GM12878 (cell line): ENCODE results near the gene CCDC134. TPM values are rescaled to one million over a fixed set of nuclear protein-coding genes. Genes with fewer than 3 reads are reported as not detected.

ENCODE experiments used
- ATAC-seq: fragments of 200-7000 bp; cut with Tn5 transposase; 3 replicates; pipeline ENCODE4 v1.9.1; 2020; ENCODE audit warnings: mild to moderate bottlenecking, moderate library complexity
- BruUV-seq: library from RNA; stranded (reverse); fragments of 400-500 nt; replicated peaks from 2 replicates; lab custom pipeline; 2021; lab: Mats Ljungman, UMichigan
- CTCF ChIA-PET: fragments of 300-600 bp; sonication (Branson Sonifier 250); formaldehyde crosslinking; extraction: SDS; loops from one replicate; lab custom pipeline; 2021; ENCODE audit warnings: inconsistent platforms; lab: Yijun Ruan, JAX
- POLR2A ChIA-PET: fragments of 350-600 bp; formaldehyde crosslinking; extraction: SDS; loops from one replicate; lab custom pipeline; 2021; ENCODE audit warnings: inconsistent platforms; lab: Charles Lee
- RAD21 ChIA-PET: fragments of 300-600 bp; sonication (Branson Sonifier 250); formaldehyde crosslinking; loops from one replicate; lab custom pipeline; 2023; ENCODE audit warnings: antibody characterized with exemption; ENCODE audit not compliant: unreplicated experiment; lab: Charles Lee
- SMC1A ChIA-PET: fragments of 300-600 bp; sonication (Branson Sonifier 250); formaldehyde crosslinking; loops from one replicate; lab custom pipeline; 2023; ENCODE audit not compliant: unreplicated experiment, uncharacterized antibody; lab: Charles Lee
- DNase-seq: peaks from one replicate; pipeline ENCODE4 v3.0.0-alpha.2; 2011; ENCODE audit warnings: low read depth, low spot score
- FAIRE-seq: peaks from 3 replicates; lab custom pipeline; 2011; peaks lifted over from hg19 to GRCh38; lab: Jason Lieb, UNC
- H2AFZ ChIP-seq: 2 replicates; pipeline ENCODE4 v1.6.0; 2011; ENCODE audit warnings: low read depth, low read length, control low read depth; ENCODE audit not compliant: control insufficient read depth
- H3K27ac ChIP-seq: 2 replicates; pipeline ENCODE4 v1.5.1; 2011; ENCODE audit warnings: control low read depth; ENCODE audit not compliant: control insufficient read depth, insufficient read depth
- H3K27me3 ChIP-seq, 2 experiments: replicated peaks in 1 of 2; 2 replicates each; pipeline versions ENCODE4 v1.6.0 to v1.6.1; 2011; ENCODE audit warnings: low read length in 1 of 2; ENCODE audit not compliant: control insufficient read depth in 2 of 2, insufficient read depth in 2 of 2
- H3K36me3 ChIP-seq, 2 experiments: 2 replicates each; pipeline ENCODE4 v1.5.1; 2011; ENCODE audit warnings: low read length in 1 of 2; ENCODE audit not compliant: control insufficient read depth in 2 of 2, insufficient read depth in 2 of 2
- H3K4me1 ChIP-seq: 2 replicates; pipeline ENCODE4 v1.6.1; 2011; ENCODE audit warnings: mild to moderate bottlenecking, low read length, moderate library complexity, mixed read lengths; ENCODE audit not compliant: control insufficient read depth, insufficient read depth
- H3K4me2 ChIP-seq: 2 replicates; pipeline ENCODE4 v1.6.0; 2011; ENCODE audit warnings: control low read depth; ENCODE audit not compliant: control insufficient read depth, insufficient read depth
- H3K4me3 ChIP-seq: fragments of 200-600 bp; sonication (generic); 2 replicates; pipeline ENCODE4 v1.5.1; 2016
- H3K79me2 ChIP-seq: 2 replicates; pipeline ENCODE4 v1.6.0; 2011; ENCODE audit warnings: low read length; ENCODE audit not compliant: control insufficient read depth, insufficient read depth
- H3K9ac ChIP-seq: 2 replicates; pipeline ENCODE4 v1.8.0; 2011; ENCODE audit warnings: low read length, control low read depth, mixed read lengths; ENCODE audit not compliant: control insufficient read depth, insufficient read depth
- H3K9me3 ChIP-seq: replicated peaks from 3 replicates; pipeline ENCODE4 v1.5.1; 2011; ENCODE audit warnings: mild to moderate bottlenecking, low read length; ENCODE audit not compliant: control insufficient read depth, insufficient read depth
- H4K20me1 ChIP-seq: 2 replicates; pipeline ENCODE4 v1.6.0; 2011; ENCODE audit not compliant: control insufficient read depth, insufficient read depth
- EGR1 ChIP-seq, 2 experiments: IDR thresholded peaks; 1 replicate in 1 of 2; 2 replicates in 1 of 2; pipeline ENCODE4 v1.6.1; 2011 to 2012; ENCODE audit warnings: low read depth in 2 of 2, low read length in 2 of 2, borderline replicate concordance in 1 of 2, mild to moderate bottlenecking in 1 of 2, moderate library complexity in 1 of 2
- GATAD2B ChIP-seq: fragments of 450-650 bp; conservative IDR thresholded peaks from 2 replicates; pipeline ENCODE4 v1.6.1; 2017; ENCODE audit warnings: low read depth, mild to moderate bottlenecking, moderate library complexity
- IRF5 ChIP-seq: fragments of 450-650 bp; IDR thresholded peaks from 2 replicates; pipeline ENCODE4 v1.6.1; 2017; ENCODE audit warnings: borderline replicate concordance
- MTA2 ChIP-seq: fragments of 450-650 bp; IDR thresholded peaks from 2 replicates; pipeline ENCODE4 v1.6.1; 2016; ENCODE audit warnings: low read depth, mild to moderate bottlenecking, moderate library complexity
- PAX5 ChIP-seq: IDR thresholded peaks from 2 replicates; pipeline ENCODE4 v1.6.1; 2011; ENCODE audit warnings: low read depth, low read length, borderline replicate concordance
- PML ChIP-seq: IDR thresholded peaks from 2 replicates; pipeline ENCODE4 v1.6.1; 2012; ENCODE audit warnings: low read length, inconsistent platforms
- ZNF274 ChIP-seq: IDR thresholded peaks from one replicate; pipeline ENCODE4 v1.8.0; 2011; ENCODE audit not compliant: insufficient read length, insufficient read depth
- WGBS: methylation state at CpG from one replicate; pipeline ENCODE4 v1.1.6; 2016; ENCODE audit warnings: low lambda C conversion rate; ENCODE audit not compliant: insufficient replicate concordance, insufficient coverage; ENCODE audit errors: missing lambda C conversion rate; 5-methylcytosine and 5-hydroxymethylcytosine counted together
- in situ Hi-C: fragments of 300-500 bp; cut with MboI; formaldehyde crosslinking; loops from 9 replicates; pipeline ENCODE4 v1.14.3; 2018; ENCODE audit warnings: mixed read lengths
- intact Hi-C: fragments of 100-400 bp; cut with micrococcal nuclease; formaldehyde crosslinking; loops from one replicate; pipeline ENCODE4 v1.14.2; 2022; ENCODE audit not compliant: unreplicated experiment
- polyA plus RNA-seq, 11 experiments: library from polyadenylated mRNA; depleted of rRNA in 4 of 11; unstranded in 6 of 11; stranded (reverse) in 5 of 11; fragments of >200 nt; fragmentation: Nextera tagmentation in 4 of 11; fragmentation: Illumina TruSeq in 1 of 11; extraction: Ambion mirVana in 4 of 11; extraction: Trizol in 1 of 11; gene quantifications; 1 replicate in 1 of 11; 2 replicates in 10 of 11; pipeline versions ENCODE4 v1.2.1 to v1.2.3, GENCODE V29; 2011 to 2016; ENCODE audit warnings: inconsistent platforms in 2 of 11, missing spikeins in 2 of 11, low read depth in 1 of 11
- total RNA-seq, 4 experiments: library from RNA; depleted of rRNA in 3 of 4; stranded (reverse); fragments of >200 nt in 3 of 4; fragmentation: Illumina TruSeq in 1 of 4; extraction: Trizol in 1 of 4; gene quantifications; 2 replicates each; pipeline versions ENCODE4 v1.2.1 to v1.2.3, GENCODE V29; 2013 to 2021

Gene CCDC134
- total and polyA plus RNA-seq, 10 of the 15 experiments (the other 5 are each of a cell fraction or from before 2014, with no cell fraction given) = 0.35 to 19.3 (median 11.8) TPM

DNA sequence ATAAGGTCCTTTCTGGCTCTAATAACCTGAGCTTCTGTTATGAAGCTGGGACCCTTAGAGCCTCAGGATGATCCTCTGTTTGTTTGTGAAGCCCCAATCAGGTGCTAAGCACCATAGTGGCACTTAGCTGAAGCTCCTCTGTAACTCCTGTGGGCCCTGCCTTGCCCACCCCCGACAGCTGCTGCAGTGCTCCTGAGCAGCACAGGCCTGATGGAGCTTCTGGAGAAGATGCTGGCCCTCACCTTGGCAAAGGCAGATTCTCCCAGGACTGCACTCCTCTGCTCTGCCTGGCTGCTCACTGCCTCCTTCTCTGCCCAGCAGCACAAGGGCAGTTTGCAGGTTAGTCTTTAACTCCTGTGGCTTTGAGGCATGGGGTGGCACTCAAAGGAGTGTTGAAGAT lies 19.0 kb upstream of the CCDC134 start:
- peaks cover 0 to 2% of the 10 kb centered on the region in 2 experiments; a peak in 1 of 4 replicates for H3K36me3 ChIP-seq
- TF ChIP-seq GATAD2B (0 out of 2 replicates have a peak, but pooled peaks have one; percentile 19), PML (0 out of 2 replicates have a peak, but pooled peaks have one; percentile 1), EGR1 (IDR thresholded peaks at IDR 0.05; ENCODE audit: borderline replicate concordance in 1 of 2, low read depth in 2 of 2, low read length in 2 of 2) (no peak), PAX5 (no peak), IRF5 (no peak), MTA2 (no peak), ZNF274 (no peak)
- peak; percentile 45 for ATAC-seq
- peak overlapping the region; percentile 78 for H3K9ac ChIP-seq
- H2AFZ ChIP-seq = peak overlapping the region; percentile 92
- intact Hi-C loops (no loop called here), in situ Hi-C loops (no loop called here)
- ChIA-PET POLR2A (interaction anchor here (0.7 to 10.4 kb wide), 27 partner anchors 9 to 192 kb away, joined by 3 to 172 read pairs (median 4); partner anchors contain the start of genes CCDC134, DESI1, PMM1 and SNU13), CTCF (interaction anchor here (1.0 to 4.8 kb wide), 20 partner anchors 9 to 160 kb away, joined by 3 to 47 read pairs (median 6); partner anchors contain the start of genes CCDC134 and MEI1), SMC1A (interaction anchor here (0.7 to 5.4 kb wide), 17 partner anchors 9 to 158 kb away, joined by 3 to 57 read pairs (median 5); partner anchors contain the start of genes CCDC134 and MEI1), RAD21 (interaction anchor here (0.5 to 4.4 kb wide), 19 partner anchors 13 to 177 kb away, joined by 3 to 56 read pairs (median 5); partner anchors contain the start of genes CCDC134, CENPM, MEI1 and SREBF2)
- no peaks in the 10 kb centered on the region for H3K9me3 ChIP-seq
- peaks cover 18% of the 10 kb centered on the region for H3K79me2 ChIP-seq
- no peak for DNase-seq
- 0% methylated on average over 1 of the region's 1 CpG for WGBS
- H4K20me1 ChIP-seq = no peaks in the 10 kb centered on the region
- no peaks in the 10 kb centered on the region for H3K27me3 ChIP-seq
- no peak for FAIRE-seq
- peaks cover 16% of the 10 kb centered on the region for H3K4me1 ChIP-seq
- peak overlapping the region; percentile 76 for H3K4me3 ChIP-seq
- H3K27ac ChIP-seq = peak overlapping the region; percentile 54
- H3K4me2 ChIP-seq = peak overlapping the region; percentile 98
- TSS peak; percentile 88 for BruUV-seq
